GM12892 (cell line): ENCODE data around the gene SBNO1.

Source experiments
- POLR2A ChIP-seq: IDR thresholded peaks from 2 replicates; pipeline ENCODE4 v1.6.1; 2011; ENCODE audit warnings: low read depth, low read length, control low read depth
- POLR2AphosphoS5 ChIP-seq: IDR thresholded peaks from 2 replicates; pipeline ENCODE4 v1.6.1; 2011; ENCODE audit warnings: low read depth, low read length, control low read depth
- TAF1 ChIP-seq: IDR thresholded peaks from 2 replicates; pipeline ENCODE4 v1.6.1; 2011; ENCODE audit warnings: low read depth, mild to moderate bottlenecking, control low read depth, low read length, borderline replicate concordance

DNA sequence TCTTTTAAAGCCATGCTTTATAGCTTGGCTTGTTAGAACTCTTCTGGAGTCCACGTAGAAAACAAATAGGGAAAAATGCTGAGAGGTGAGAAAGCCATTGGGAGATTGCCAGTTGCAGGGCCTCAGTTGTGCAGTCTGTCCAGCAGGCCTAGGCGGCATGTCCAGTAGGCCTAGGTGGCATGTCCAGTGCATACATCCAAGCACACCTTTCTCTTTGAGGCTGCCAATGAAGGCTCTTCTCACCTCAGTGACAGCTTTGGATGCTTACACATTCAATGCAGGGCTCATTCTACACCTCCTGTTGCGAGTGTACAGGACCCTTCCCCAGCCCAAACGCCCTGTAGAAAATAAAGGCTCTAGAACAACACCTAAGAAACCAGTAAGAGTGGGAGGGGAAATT is 106.1 kb downstream of the SBNO1 start:
- TF ChIP-seq POLR2A: no peak
- no peak for TF ChIP-seq TAF1
- TF ChIP-seq POLR2AphosphoS5: no peak
